ENCODE data around the gene TCF7. TPM values are rescaled to one million over a fixed set of nuclear protein-coding genes. Genes with fewer than 3 reads are reported as not detected.
"Not testable (repeated sequence)": the region's sequence is repeated elsewhere in the genome, so short reads cannot be mapped to it uniquely, and the experiment has no call there.

Gene TCF7
- total RNA-seq, 1 donor from 2014 or later: 2.8 TPM

DNA sequence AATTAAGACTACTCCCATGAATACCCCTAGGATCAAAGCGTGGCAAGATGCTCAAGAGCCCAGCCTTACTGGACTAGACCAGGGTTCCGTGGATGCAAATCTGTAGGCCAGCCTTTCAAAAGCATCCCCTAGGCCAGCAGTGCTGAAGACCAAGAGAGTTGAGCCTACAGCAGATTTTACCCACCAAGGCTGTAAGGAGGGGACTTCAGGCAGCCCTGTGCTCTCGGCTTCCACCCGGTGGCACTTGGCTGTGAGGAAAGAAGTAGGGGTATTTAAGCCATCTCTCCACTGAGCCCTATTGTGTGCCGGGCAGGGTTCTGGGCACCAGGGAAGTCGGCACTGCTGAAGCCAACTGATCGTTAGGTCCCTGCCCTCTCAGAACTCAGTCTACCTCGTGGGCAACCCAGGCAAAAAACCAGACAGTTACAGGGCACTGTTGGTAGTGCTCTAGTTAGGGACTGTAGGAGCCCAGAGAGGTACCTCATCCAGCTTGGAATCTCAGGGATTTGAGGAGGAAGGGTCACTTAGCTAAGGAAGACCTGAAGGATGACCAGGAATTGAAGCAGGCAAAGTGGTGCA is 25.5 kb downstream of the TCF7 start:
- ATAC-seq: no peak
- intact Hi-C loops (cut with DNase I): loop anchor here (1.0 to 2.0 kb wide), 2 partner anchors 38 to 101 kb away; no protein-coding TSS in a partner anchor
- no peak for DNase-seq (ENCODE audit: missing footprints)

DNA sequence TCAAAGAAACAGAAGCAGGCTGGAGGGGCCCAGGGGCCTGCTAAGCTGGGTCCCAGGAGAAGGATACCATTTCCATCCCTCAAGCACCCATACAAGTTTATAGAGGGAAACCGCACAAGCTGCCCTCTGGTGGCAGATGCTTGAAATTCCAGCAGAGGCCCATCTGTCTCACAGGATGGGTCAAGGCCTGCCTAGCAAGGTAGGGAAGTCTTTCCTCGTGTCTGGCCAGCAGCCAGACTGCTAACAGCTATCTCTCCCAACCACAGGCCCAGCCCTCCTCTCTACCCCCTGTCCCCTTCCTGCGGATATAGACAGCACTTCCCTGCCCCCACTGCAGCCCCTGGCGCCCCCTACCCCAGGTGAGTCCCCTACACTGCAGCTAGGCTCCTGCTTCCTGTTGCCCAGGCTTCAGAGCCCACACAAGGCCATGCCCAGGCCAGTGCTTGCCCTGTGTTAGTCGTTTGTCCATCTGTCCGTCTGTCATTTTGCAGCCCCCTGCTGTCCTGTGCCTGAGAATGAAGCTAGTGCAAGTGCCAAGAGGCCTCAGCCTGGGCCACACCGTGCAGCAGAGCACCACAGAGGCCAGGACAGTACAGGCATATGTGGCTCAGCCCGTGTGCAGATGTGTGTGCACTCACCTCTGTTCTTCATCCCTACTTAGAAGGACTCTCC is 26.2 kb downstream of the TCF7 start:
- intact Hi-C loops (cut with DNase I): loop anchor here (1.0 to 2.0 kb wide), 2 partner anchors 38 to 102 kb away; no protein-coding TSS in a partner anchor
- ATAC-seq (peak; percentile 66), DNase-seq (ENCODE audit: missing footprints) (no peak)

DNA sequence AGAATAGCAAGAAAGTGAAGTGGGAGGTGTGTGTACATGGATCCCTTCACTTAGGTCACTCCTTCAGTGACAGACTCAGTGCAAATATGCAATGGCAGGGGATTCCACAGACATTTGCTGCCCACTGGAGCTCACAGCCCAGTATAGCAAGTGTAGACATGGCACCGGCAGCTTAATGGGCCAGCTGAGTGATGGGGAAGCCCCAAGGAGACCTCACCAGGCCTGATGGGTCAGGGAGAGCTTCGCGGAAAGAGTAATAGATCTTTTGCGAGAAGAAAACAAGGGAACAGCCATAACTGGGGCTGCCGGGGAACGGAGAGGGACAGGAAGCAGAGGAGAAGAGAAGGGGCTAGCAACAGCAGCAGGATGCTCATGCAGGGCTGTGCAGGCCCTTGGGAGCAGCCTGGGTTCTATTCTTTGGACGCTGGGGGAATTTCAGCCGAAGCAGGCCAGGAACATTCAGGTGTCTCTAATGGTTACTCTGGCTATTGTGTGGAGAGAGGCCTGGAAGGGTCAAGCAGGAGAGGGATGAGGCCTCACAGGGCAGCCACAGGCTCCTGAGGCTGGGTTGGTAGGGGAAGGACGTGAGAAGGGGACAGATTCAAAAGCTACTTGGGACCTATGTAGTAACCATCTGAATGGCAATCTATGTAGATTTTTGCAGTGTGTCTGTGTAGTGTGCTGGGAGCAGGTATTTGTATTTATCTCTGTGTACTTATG is 27.0 kb downstream of the TCF7 start:
- ATAC-seq (no peak), DNase-seq (ENCODE audit: missing footprints) (no peak)
- intact Hi-C loops (cut with DNase I): loop anchor here (2.0 kb wide), 1 partner anchor 103 kb away; no protein-coding TSS in a partner anchor

DNA sequence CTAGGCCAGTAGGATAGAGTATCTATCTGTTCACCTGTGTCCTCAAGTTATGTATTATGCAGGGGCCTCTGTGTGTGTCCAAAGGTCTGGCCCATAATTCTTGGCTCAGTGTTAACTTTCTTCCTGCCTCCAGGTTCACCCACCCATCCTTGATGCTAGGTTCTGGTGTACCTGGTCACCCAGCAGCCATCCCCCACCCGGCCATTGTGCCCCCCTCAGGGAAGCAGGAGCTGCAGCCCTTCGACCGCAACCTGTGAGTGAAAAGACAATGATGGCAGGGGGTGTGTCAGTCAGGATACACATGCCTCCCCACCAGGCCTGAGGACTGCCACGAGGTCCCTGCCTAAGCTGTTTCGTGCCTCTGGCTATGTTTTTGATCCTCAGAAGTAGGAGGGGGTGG is 27.6 kb downstream of the TCF7 start:
- intact Hi-C loops (cut with DNase I): no loop called here

DNA sequence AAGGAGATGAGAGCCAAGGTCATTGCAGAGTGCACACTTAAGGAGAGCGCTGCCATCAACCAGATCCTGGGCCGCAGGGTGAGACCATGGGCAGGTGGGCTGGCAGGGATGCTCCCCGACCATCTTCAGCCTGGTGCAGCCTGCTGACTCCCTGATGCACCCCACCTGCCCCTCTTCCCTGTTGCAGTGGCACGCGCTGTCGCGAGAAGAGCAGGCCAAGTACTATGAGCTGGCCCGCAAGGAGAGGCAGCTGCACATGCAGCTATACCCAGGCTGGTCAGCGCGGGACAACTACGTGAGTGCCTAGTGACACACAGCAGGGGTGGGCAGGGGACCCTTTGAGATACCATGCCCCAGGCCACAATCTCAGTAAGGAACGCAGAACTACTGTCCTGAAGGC is 28.3 kb downstream of the TCF7 start:
- ATAC-seq (no peak), DNase-seq (ENCODE audit: missing footprints) (no peak)
- intact Hi-C loops (cut with DNase I): no loop called here

More for the DNA sequence above, 27.6 kb downstream of the TCF7 start:
- ATAC-seq: no peak
- DNase-seq (ENCODE audit: missing footprints): no peak

DNA sequence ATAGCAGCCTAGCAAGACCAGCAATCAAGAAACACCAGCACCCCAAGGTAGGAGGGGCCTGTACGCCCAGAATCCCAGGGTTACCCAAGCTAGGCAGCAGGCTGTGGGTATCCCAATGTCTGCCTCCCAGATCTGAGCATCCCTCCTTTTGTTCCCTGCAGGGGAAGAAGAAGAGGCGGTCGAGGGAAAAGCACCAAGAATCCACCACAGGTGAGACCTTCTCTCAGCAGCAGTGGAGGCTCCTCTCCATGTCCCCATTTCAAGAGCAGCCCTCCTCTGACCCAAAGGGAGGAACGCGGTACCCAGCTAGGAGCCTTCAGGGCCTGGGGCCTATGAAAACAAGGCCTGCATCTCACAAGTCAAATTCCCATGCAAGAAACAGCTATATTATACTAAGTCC is 28.9 kb downstream of the TCF7 start:
- DNase-seq (ENCODE audit: missing footprints) (no peak), ATAC-seq (no peak)
- intact Hi-C loops (cut with DNase I): no loop called here

DNA sequence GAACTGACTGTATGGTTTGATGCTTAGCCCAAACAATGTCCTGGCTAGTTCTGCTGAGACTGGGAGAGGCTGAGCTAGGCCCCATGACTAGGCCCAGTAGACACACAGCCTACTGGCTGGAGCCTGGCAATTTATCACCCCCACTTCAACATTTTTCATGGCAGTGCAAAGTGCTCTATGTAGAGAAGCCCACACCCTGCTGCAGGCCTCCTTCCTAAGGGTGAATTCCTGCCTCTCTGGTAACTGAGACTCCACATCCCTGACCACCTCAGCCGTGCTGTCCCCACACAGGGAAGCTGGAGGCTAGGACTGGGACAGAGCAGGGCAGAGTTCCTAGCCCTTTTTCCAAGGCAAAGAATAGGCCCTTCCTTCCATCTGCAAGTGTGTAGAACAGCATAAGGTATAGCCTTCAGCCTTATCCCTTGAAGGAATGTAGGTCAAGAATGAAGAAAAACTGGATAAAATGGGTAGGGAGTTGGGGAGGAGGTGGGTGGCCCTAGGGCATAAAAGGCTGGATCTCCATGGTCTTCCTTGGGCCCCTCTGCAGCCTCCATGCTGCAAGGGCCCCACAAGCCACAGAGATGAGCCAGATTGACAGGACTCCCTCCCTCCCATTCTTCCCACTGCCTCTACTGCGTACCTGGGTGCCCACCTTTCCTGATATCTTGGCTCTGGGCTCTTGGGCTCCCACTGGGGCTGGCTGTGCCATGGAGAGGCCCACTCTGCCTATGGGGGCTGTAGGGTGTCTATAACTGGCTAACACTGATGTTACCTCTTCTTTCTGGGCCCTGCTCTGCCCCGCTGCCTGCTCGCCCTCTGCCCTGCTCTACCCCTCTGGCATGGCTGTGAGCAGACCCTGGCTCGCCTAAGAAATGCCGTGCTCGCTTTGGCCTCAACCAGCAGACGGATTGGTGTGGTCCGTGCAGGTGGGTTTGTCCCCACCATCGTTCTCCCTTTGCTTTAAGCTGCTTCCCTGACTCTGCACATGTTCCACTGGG is 29.8 kb downstream of the TCF7 start:
- intact Hi-C loops (cut with DNase I): no loop called here
- DNase-seq (ENCODE audit: missing footprints): no peak
- ATAC-seq: no peak

DNA sequence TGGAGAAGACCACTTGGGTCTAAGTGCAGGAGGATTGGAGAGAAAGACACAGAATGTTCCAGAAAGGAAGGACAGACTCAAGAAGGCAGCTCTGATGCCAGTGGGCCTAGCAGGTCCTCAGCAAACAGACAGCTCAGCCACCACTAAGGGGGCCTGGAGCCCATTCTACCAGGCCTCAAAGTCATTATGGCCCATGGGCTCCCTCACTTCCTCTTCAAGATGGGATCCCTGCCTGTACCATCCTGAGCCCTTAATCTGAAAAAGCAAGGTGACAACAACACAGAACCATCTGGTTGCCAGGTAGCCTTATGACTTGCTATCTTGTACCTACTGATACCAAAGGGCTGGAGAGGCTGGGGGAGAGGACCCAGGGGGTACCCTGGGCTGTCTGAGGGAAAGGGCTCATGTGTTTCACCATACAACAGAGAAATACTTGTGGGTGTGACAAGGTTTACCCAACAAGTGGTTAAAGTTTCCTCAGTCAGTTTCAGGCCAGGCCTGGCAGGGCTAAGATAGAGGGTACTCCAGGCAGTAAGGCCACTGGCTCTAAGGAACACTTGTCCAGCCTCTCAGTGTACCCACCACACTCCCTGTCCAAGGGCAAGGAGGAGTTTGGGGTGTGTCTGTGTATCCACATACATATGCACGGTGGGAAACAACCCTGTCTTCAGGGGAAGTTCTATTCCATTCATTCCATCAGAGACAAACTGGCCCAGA is 30.7 kb downstream of the TCF7 start:
- ATAC-seq (no peak), DNase-seq (ENCODE audit: missing footprints) (no peak)
- intact Hi-C loops (cut with DNase I): no loop called here

DNA sequence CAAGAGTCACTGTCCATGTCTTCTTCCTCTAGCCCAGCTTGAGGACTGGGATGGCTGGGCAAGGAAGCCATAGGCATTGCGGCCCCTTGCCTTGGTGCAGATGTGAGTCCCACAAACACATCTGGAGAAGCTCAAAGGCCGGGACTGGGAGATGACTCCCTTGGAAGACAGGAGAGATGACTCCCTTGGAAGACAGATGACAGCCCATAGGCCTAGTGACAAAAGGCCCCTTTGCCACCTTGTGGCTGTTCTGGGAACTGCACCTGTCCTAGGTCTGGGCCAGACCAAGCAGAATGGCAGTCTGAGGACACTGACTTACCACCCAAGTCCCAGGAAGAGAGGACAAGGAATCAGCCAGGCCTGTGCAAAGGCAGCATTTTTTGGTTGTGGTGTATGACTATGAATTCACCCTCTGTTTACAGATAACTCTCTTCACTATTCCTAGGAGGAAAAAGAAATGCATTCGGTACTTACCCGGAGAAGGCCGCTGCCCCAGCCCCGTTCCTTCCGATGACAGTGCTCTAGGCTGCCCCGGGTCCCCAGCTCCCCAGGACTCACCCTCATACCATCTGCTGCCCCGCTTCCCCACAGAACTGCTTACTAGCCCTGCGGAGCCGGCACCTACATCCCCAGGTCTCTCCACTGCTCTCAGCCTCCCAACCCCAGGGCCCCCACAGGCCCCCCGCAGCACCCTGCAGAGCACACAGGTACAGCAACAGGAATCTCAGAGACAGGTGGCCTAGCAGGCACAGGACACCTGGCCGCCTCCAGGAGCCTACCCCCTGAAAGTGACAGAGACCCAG is 31.5 kb downstream of the TCF7 start:
- ATAC-seq (peak; percentile 79), DNase-seq (ENCODE audit: missing footprints) (no peak)
- intact Hi-C loops (cut with DNase I): no loop called here

DNA sequence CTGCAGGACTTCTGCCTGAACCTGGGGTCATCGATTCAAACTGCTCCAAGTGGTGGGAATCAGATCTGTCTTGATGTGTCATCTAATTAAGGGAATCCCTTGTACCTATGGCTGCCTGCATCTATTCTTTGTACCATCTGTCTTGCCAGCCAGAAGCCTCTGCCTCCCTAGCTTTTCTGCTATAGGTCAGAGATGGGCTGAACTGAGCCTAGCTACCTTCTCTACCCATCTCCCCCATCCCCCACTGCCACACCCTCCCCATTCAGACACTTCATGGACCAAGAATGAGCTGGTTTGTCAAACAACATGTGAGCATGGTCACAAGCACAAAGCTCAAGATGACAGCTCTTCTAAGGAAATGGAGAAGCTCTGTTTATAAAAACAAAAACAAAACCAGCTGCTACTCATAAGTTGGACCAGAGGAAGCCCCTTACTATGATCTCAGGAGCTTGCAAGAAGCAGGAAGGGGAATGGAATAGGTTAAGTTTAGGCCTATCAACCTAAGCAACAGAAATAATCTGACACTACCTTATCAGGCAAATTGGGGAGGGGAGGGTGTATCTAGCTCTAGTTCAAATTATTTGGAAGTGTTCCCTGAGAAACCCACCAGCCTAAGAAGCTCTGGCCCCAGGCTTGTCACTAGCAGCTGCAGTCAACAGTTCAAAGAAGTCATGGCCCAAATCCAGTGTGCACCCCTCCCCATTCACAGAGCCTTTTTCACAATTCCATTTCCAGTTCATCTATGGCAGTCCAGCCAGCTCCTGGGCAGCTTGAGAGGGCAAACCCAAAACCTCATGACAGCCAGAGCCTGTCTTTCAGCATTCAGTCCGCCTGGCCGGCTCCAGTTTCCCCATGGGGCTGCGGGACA is 32.4 kb downstream of the TCF7 start:
- DNase-seq (ENCODE audit: missing footprints) (no peak), ATAC-seq (no peak)
- intact Hi-C loops (cut with DNase I): no loop called here

DNA sequence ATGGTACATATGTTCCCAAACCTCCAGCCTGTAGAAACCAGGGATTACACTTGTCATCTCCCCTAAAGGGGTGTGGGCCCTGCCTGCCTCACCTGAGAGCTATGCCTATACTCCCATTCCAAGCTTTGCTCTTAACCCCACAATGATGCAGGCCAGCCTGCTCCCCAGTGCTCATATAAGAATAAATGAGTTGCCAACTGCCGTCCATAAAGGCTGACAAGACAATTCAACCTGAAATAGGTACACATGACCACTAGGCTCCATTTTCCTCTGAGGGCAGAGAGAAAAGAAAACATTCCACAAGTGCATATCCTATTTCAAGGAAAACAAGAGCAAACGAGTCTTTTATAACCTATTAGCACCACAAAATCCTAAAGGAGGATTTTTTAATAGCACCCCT is 33.8 kb downstream of the TCF7 start:
- intact Hi-C loops (cut with DNase I): no loop called here
- ATAC-seq (no peak), DNase-seq (ENCODE audit: missing footprints) (no peak)

DNA sequence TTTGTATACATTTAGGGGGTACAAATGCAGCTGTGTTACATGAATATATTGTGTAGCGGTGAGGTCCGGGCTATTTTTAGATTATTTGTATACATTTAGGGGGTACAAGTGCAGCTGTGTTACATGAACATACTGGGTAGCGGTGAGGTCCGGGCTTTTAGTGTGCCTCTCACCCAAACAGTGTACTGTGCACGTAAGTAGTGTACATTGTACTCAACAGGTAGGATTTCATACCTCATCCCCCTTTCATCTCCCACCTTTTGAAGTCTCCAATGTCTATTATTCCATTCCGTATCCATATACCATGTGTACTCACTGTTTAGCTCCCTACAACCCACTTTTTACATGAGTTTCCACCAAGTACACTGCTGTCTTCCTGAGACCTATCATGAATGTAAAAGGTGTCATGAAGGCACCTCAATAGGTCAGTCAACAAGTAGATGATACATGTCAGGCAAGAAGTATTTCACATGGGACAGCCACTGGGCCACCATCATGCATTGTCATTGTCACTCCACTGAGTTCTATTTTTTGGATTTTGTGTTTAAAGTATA is 34.6 kb downstream of the TCF7 start:
- intact Hi-C loops (cut with DNase I): no loop called here
- no peak for ATAC-seq
- DNase-seq (ENCODE audit: missing footprints): no peak

DNA sequence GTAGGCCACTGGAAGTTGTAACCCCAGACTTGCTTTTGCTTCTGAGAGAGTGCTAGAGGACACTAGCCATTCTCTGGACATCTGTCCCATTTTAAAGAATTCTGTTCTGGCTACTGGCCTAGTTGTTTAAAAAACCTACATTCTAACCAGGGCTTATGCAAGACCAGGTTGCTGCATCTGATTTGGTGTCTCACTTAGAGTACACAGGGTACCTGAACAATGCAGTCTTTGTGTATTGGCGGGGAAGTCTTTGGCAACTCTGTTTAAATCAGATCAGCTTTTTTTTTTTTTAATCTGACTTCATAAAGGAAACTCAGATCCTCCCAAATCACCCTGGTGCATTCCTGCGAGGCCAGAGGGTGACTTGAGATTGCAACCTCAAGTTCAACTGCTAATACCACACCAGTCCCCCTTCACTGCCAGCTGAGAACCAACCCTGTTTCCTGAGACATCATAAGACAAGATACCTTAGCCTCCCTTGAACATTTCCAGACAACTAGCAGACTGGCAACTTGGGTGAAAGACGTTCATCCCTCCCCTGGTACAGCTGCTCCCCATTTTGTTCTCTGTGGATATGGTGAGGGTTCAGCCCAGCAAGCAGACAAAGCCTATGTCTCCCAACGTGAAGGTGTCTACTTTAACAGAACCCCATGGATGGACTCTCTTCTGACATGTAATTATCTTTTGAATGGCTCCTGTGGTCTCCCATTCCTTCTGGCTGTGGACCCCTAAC is 35.3 kb downstream of the TCF7 start:
- intact Hi-C loops (cut with DNase I): no loop called here
- ATAC-seq: no peak
- DNase-seq (ENCODE audit: missing footprints): no peak

DNA sequence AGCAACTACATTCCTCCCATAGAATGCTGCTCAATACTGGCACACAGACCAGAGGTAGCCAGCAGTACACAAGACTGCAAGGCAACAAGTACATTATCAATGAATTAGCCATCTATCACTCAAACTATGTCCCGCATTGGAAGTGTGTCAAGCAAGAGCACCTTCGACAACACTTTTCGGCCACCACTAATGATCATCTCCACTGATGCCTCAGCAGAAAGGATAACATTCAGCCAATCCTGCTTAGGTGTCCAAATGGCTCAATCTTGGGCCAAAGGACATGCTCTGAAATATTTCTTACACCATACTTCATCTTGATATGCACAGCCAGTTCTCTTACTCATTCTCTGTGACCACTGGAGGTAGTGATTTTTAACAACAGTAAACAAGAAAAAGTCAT is 37.2 kb downstream of the TCF7 start:
- intact Hi-C loops (cut with DNase I): no loop called here
- ATAC-seq (no peak), DNase-seq (ENCODE audit: missing footprints) (no peak)

DNA sequence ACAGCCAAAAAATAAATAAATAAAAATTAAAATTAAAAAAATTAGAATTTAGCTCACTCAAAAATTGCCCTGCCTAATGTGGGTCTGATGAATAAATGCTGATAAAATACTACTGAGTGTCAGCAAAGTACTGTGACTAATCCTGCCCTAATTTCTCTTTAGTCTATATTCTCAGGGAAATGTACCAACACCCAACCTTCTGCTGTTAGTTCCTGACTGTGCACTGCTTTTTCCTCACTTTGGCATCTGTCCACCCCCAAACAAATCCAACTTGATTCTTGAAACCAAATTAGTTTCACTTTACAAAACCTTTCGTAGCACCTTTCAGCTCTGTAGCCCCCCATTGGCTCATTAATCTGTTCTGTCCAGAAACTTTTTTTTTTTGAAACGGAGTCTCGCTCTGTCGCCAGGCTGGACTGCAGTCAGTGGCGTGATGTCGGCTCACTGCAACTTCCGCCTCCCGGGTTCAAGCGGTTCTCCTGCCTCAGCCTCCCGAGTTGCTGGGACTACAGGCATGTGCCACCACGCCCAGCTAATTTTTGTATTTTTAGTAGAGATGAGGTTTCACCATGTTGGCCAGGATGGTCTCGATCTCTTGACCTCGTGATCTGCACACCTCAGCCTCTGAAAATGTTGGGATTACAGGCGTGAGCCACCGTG is 37.8 kb downstream of the TCF7 start:
- not testable (repeated sequence) for ATAC-seq; DNase-seq (ENCODE audit: missing footprints)

More for the DNA sequence above, 37.8 kb downstream of the TCF7 start:
- intact Hi-C loops (cut with DNase I): not testable (repeated sequence)

Measured in Right ventricle myocardium inferior (tissue), 1 donor.